Bronchial epithelial cell (primary cell): ENCODE measurements around the gene SLC1A5. TPM values are rescaled to one million over a fixed set of nuclear protein-coding genes. Genes with fewer than 3 reads are reported as not detected.
"Not testable (repeated sequence)": the region's sequence is repeated elsewhere in the genome, so short reads cannot be mapped to it uniquely, and the experiment has no call there.

ENCODE experiments used
- DNase-seq: peaks from one replicate; pipeline ENCODE4 v3.0.0-alpha.2; 2010; ENCODE audit warnings: low read depth
- FAIRE-seq: peaks from 2 replicates; lab custom pipeline; 2011; peaks lifted over from hg19 to GRCh38; lab: Jason Lieb, UNC
- H3K27me3 ChIP-seq: 2 replicates; pipeline ENCODE4 v1.5.1; 2011; ENCODE audit warnings: low read length; ENCODE audit not compliant: control insufficient read depth, insufficient read depth
- H3K36me3 ChIP-seq: 2 replicates; pipeline ENCODE4 v1.5.1; 2011; ENCODE audit warnings: low read length; ENCODE audit not compliant: control insufficient read depth, insufficient read depth
- H3K4me3 ChIP-seq: 2 replicates; pipeline ENCODE4 v1.5.1; 2011; ENCODE audit warnings: mild to moderate bottlenecking, low read depth, low read length, control low read depth
- total RNA-seq: library from RNA; depleted of rRNA; stranded (reverse); fragments of >200 nt; gene quantifications from 2 replicates; pipeline ENCODE4 v1.2.1, GENCODE V29; 2014
- TF ChIP-seq, protein P1 (sequence below): IDR thresholded peaks from 2 replicates; pipeline ENCODE4 v1.5.1; 2011; ENCODE audit warnings: mild to moderate bottlenecking, moderate library complexity, low read length, control low read depth, inconsistent platforms; ENCODE audit not compliant: insufficient read depth, severe bottlenecking

The SLC1A5 gene
- total RNA-seq, 1 donor from 2014 or later: 266 TPM

DNA sequence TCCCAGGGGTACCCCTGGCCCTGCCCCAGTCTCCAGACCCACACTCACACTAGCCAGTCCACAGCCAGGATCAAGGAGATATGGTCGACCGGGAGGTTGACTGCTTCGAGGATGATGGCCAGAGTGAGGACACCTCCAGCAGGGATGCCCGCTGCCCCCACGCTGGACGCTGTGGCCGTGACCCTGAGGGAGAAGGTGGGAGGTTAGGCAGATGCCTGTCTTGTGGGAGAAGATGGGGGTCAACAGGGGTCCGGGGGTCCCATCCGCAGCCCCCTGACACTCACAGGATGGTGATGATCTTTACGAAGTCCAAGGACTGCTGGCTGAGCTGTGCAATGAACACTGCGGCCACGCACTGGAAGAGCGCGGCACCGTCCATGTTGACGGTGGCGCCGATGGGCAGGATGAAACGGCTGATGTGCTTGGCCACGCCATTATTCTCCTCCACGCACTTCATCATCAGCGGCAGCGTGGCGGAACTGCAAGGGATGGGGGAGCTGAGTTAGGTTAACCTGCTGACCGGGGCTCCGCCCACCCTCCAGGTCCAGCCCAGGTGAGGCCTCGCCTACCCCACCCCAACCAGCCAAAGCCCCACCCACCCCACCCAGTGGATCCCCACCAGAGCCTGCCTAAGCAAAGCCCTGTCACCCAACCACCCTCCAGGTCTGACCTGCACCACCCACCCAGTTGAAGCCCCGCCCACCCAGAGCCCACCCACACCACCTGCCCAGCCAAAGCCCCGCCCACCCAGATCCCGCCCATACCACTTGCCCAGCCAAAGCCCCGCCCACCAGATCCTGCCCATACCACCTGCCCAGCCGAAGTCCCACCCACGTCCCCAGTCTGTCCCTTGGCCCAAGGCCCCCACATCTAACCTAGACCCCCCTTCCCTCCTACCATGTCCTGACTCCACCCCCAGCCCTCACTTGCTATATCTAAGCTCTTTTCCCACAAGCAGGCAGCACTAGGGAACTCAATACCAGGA, 11.2 kb downstream of the SLC1A5 start:
- no peak for FAIRE-seq
- H3K36me3 ChIP-seq: peaks cover 44% of the 10 kb centered on the region
- TF ChIP-seq, protein P1, sequence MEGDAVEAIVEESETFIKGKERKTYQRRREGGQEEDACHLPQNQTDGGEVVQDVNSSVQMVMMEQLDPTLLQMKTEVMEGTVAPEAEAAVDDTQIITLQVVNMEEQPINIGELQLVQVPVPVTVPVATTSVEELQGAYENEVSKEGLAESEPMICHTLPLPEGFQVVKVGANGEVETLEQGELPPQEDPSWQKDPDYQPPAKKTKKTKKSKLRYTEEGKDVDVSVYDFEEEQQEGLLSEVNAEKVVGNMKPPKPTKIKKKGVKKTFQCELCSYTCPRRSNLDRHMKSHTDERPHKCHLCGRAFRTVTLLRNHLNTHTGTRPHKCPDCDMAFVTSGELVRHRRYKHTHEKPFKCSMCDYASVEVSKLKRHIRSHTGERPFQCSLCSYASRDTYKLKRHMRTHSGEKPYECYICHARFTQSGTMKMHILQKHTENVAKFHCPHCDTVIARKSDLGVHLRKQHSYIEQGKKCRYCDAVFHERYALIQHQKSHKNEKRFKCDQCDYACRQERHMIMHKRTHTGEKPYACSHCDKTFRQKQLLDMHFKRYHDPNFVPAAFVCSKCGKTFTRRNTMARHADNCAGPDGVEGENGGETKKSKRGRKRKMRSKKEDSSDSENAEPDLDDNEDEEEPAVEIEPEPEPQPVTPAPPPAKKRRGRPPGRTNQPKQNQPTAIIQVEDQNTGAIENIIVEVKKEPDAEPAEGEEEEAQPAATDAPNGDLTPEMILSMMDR: no peak
- no peak for DNase-seq
- no peak overlapping the region for H3K4me3 ChIP-seq
- no peaks in the 10 kb centered on the region for H3K27me3 ChIP-seq

DNA sequence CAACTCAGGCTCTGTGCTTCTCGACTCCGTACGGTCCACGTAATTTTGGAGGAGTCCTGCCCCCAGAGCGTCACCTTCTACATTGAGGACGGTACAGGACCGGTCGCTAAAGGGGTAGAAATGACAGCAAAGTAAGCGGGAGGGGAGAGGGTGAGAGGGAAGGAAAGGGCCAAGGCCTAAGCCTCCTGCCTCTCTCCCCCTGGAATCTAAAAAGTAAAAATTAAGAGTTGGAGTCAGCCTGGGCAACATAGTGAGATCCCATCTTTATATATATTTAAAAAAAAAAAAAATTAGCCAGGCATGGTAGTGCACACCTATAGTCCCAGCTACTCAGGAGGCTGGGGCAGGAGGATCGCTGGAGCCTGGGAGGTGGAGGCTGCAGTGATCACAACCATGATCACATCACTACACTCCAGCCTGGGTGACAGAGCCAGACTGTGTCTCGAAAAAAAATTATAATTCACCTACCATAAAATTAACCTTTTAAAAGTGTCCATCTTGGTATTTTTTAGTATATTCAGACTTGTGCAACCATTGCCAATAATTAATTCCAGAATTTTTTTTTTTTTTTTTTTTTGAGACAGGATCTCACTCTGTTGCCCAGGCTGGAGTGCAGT, 12.6 kb downstream of the SLC1A5 start:
- peaks cover 37% of the 10 kb centered on the region for H3K36me3 ChIP-seq
- TF ChIP-seq, protein P1: no peak
- no peak for FAIRE-seq
- no peak overlapping the region for H3K4me3 ChIP-seq
- no peaks in the 10 kb centered on the region for H3K27me3 ChIP-seq
- no peak for DNase-seq

GRCh38 chr19:46773018-46773399, 15.4 kb downstream of the SLC1A5 start:
- H3K36me3 ChIP-seq: peaks cover 20% of the 10 kb centered on the region
- no peak for DNase-seq
- no peaks in the 10 kb centered on the region for H3K27me3 ChIP-seq
- FAIRE-seq: no peak
- no peak overlapping the region for H3K4me3 ChIP-seq
- TF ChIP-seq, protein P1: no peak

DNA sequence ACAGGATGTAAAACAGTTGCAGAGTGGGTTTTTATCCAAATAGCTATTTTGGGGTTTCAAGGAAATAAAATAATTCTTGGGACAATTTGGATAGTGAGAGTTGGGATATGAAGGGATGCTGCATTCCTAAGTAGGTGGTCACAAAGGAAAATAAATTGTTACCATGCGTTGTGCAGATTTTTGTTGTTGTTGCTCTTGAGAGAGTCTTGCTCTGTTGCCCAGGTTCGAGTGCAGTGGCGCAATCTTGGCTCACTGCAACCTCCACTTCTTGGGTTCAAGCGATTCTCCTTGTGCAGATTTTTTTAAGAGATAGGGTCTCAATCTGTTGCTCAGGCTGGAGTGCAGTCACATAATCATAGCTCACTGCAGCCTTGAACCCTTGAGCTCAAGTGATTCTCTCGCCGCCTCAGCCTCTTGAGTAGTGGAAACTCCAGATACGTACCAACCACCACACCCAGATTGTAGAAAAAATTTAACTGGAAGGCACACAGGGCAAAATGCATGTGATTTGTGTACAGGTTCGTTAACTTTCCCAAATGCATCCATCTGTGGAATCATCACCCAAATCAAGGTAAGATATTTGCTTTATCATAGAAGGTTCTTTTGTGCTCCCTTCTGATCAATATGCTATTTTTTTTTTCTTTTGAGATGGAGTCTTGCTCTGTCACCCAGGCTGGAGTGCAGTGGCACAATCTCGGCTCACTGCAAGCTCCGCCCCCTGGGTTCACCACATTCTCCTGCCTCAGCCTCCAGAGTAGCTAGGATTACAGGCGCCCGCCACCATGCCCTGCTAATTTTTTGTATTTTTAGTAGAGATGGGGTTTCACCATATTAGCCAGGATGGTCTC, 16.0 kb downstream of the SLC1A5 start:
- DNase-seq (no peak), FAIRE-seq (no peak)
- TF ChIP-seq, protein P1: no peak
- H3K27me3 ChIP-seq: no peaks in the 10 kb centered on the region
- H3K36me3 ChIP-seq: peaks cover 16% of the 10 kb centered on the region
- H3K4me3 ChIP-seq: no peak overlapping the region

- FAIRE-seq, H3K36me3 ChIP-seq, H3K27me3 ChIP-seq, DNase-seq, H3K4me3 ChIP-seq: not testable (repeated sequence)
These were observed 19.6 kb downstream of the SLC1A5 start for GRCh38 chr19:46768746-46769145.
